HG02943 (cell line): Measurements from ENCODE around the gene NAPG.
"Not testable (repeated sequence)": the region's sequence is repeated elsewhere in the genome, so short reads cannot be mapped to it uniquely, and the experiment has no call there.

Experiments used
- ATAC-seq: cut with Tn5 transposase; IDR thresholded peaks from one replicate; pipeline ENCODE4 v1.9.1; 2021; ENCODE audit warnings: mild to moderate bottlenecking, low read depth, moderate library complexity; ENCODE audit not compliant: unreplicated experiment

Gene NAPG

DNA sequence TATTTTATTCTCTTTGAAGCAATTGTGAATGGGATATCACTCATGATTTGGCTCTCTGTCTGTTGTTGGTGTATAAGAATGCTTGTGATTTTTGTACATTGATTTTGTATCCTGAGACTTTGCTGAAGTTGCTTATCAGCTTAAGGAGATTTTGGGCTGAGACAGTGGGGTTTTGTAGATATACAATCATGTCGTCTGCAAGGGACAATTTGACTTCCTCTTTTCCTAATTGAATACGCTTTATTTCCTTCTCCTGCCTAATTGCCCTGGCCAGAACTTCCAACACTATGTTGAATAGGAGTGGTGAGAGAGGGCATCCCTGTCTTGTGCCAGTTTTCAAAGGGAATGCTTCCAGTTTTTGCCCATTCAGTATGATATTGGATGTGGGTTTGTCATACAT lies 48.6 kb downstream of the NAPG start:
- not testable (repeated sequence) for ATAC-seq

DNA sequence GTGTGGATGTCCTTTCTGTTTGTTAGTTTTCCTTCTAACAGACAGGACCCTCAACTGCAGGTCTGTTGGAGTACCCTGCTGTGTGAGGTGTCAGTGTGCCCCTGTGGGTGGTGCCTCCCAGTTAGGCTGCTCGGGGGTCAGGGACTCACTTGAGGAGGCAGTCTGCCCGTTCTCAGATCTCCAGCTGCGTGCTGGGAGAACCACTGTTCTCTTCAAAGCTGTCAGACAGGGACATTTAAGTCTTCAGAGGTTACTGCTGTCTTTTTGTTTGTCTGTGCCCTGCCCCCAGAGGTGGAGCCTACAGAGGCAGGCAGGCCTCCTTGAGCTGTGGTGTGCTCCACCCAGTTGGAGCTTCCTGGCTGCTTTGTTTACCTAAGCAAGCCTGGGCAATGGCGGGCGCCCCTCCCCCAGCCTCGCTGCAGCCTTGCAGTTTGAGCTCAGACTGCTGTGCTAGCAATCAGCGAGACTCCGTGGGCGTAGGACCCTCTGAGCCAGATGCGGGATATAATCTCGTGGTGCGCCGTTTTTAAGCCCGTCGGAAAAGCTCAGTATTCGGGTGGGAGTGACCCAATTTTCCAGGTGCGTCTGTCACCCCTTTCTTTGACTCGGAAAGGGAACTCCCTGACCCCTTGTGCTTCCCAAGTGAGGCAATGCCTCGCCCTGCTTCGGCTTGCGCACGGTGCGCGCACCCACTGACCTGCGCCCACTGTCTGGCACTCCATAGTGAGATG lies 52.2 kb downstream of the NAPG start:
- not testable (repeated sequence) for ATAC-seq

DNA sequence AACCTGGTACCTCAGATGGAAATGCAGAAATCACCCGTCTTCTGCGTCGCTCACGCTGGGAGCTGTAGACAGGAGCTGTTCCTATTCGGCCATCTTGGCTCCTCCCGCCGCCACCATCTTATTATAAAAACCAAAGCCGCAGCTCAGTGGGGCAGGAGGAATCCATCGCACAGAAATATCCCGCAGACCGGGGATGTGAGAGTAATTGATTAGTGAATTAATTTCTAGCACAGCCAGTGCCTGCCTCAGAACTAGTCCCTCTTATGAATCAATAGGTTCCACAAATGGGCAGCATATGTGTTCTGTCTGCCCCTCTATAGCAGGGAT lies 52.7 kb downstream of the NAPG start:
- ATAC-seq, result not testable (repeated sequence)

- no peak for ATAC-seq
Observed at GRCh38 chr18:10579079-10579867, 53.4 kb downstream of the NAPG start.

- ATAC-seq, result no peak
Observed at GRCh38 chr18:10580215-10580614, 54.4 kb downstream of the NAPG start.

GRCh38 chr18:10585260-10585659 lies 59.4 kb downstream of the NAPG start:
- no peak for ATAC-seq

DNA sequence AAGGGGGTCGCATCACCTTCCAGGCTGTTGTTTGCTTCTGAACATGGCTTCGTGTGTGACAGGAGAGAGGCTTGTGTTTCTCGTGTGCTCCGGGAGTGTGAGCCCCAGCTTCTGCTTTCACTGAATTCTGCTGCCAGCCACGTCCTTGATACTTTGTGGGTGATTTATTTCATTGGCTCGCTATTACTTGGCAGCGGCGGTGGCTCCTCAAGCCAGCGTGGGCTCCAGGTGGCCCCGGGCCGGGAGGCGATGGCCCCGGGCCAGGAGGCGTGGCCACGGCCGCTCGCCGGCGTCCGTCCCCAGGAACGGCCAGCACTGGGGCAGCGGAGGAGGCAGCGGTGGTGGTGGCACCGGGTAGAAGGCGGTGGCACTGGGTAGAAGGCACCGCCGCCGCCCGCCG lies 63.1 kb downstream of the NAPG start:
- ATAC-seq, result no peak

- no peak for ATAC-seq
Observed at GRCh38 chr18:10590412-10590811, 64.6 kb downstream of the NAPG start.

GRCh38 chr18:10591896-10592295 lies 66.1 kb downstream of the NAPG start:
- no peak for ATAC-seq

DNA sequence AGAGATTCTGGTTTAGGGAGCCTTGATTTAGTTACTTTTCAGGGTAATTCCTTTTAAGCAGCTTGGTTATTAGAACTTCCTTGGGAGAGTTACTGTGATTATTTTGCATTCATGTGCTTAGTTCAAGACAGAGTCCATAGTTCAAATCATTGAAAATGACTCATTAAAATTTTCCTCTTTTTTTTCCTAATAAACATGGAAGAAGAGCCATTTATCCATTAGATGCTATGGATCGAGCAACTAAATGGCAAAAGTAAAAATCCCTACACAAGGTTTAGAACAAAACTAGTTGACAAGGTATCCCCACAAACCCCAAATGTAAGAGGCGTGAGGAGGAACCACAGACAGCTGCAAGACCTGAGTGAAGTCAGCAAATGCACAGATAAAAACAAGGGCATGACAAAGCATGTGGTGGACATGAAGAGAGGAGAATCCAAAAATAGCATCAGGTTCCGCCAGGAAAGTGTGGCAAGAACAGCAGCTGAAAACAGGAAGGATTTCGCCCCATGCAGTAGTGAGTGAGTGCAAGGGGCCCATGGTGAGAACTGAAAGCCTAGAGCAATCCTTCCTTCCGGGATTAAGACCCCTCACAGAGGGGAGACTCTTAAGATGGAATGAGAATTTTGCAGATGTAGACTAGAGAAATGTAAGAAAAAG lies 67.7 kb downstream of the NAPG start:
- ATAC-seq, result not testable (repeated sequence)

- not testable (repeated sequence) for ATAC-seq
Observed at GRCh38 chr18:10595917-10596316, 70.1 kb downstream of the NAPG start.

- not testable (repeated sequence) for ATAC-seq
Observed at GRCh38 chr18:10597695-10598094, 71.9 kb downstream of the NAPG start.

DNA sequence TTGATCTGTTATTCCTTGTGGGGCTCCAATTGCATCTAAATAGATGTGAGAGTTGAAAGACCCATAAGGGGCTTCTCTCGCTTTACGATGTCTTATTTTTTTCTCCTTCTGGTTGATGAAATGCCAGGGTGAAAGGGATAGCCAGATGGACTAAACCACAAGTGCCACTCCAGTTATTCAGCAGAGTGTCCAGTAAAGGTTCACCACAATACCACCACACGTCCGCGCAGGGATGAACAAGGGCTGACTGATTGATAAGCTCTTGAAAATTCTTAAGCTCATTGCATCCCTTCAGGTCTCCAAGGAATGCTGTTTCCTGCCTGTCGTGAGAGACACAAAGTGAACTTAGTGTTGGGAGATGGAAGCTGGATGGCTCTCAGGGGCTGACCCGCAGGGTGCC lies 74.9 kb downstream of the NAPG start:
- not testable (repeated sequence) for ATAC-seq
